GM23338 (cell line): ENCODE measurements around the gene CHSY1. TPM values are rescaled to one million over a fixed set of nuclear protein-coding genes. Genes with fewer than 3 reads are reported as not detected.

Source experiments
- ATAC-seq: fragments of 200-7000 bp; cut with Tn5 transposase; 3 replicates; pipeline ENCODE4 v1.9.1; 2020
- DNase-seq: peaks from one replicate; pipeline ENCODE4 v3.0.0-alpha.2; 2015; ENCODE audit warnings: low spot score
- H2AFZ ChIP-seq: fragments of 200-600 bp; sonication (generic); 2 replicates; pipeline ENCODE4 v1.8.0; 2016; ENCODE audit warnings: antibody characterized with exemption, mild to moderate bottlenecking, moderate library complexity
- H3F3A ChIP-seq: fragments of 200-600 bp; sonication (generic); replicated peaks from 2 replicates; pipeline ENCODE4 v1.8.0; 2017; ENCODE audit warnings: antibody characterized with exemption, mixed run types, low read depth
- H3K27ac ChIP-seq: fragments of 200-600 bp; sonication (generic); 2 replicates; pipeline ENCODE4 v1.6.1; 2016; ENCODE audit warnings: low read depth
- H3K27me3 ChIP-seq: fragments of 200-600 bp; sonication (generic); 2 replicates; pipeline ENCODE4 v1.8.0; 2016; ENCODE audit warnings: mild to moderate bottlenecking, mixed run types, moderate library complexity; ENCODE audit not compliant: insufficient read depth
- H3K36me3 ChIP-seq: fragments of 200-600 bp; sonication (generic); 2 replicates; pipeline ENCODE4 v1.8.0; 2016; ENCODE audit warnings: mild to moderate bottlenecking; ENCODE audit not compliant: insufficient read depth
- H3K4me1 ChIP-seq: fragments of 200-600 bp; sonication (generic); 2 replicates; pipeline ENCODE4 v1.8.0; 2016; ENCODE audit warnings: mild to moderate bottlenecking, moderate library complexity; ENCODE audit not compliant: insufficient read depth
- H3K4me2 ChIP-seq: fragments of 200-600 bp; sonication (generic); 2 replicates; pipeline ENCODE4 v1.7.1; 2017; ENCODE audit warnings: mixed run types
- H3K4me3 ChIP-seq: fragments of 200-600 bp; sonication (generic); 2 replicates; pipeline ENCODE4 v1.6.1; 2016; ENCODE audit warnings: mixed run types
- H3K79me2 ChIP-seq: fragments of 200-600 bp; sonication (generic); replicated peaks from 2 replicates; pipeline ENCODE4 v1.8.0; 2017; ENCODE audit warnings: mild to moderate bottlenecking; ENCODE audit not compliant: insufficient read depth
- H3K9me2 ChIP-seq: fragments of 200-600 bp; sonication (generic); 2 replicates; pipeline ENCODE4 v1.8.0; 2017; ENCODE audit not compliant: insufficient read depth
- H4K20me1 ChIP-seq: fragments of 200-600 bp; sonication (generic); replicated peaks from 2 replicates; pipeline ENCODE4 v1.8.0; 2017; ENCODE audit warnings: mild to moderate bottlenecking; ENCODE audit not compliant: insufficient read depth
- H3K27ac Mint-ChIP-seq: 2 replicates; pipeline ENCODE4 v1.8.0; 2020; ENCODE audit warnings: inconsistent platforms, mild to moderate bottlenecking, moderate library complexity, mixed read lengths
- H3K27me3 Mint-ChIP-seq: 3 replicates; pipeline ENCODE4 v1.8.0; 2022; ENCODE audit warnings: low read depth, mild to moderate bottlenecking, moderate library complexity, mixed read lengths, inconsistent platforms; ENCODE audit not compliant: insufficient read depth, poor library complexity
- H3K36me3 Mint-ChIP-seq: 3 replicates; pipeline ENCODE4 v1.8.0; 2021; ENCODE audit warnings: low read depth, mild to moderate bottlenecking, inconsistent platforms, moderate library complexity, mixed read lengths
- H3K4me1 Mint-ChIP-seq: 3 replicates; pipeline ENCODE4 v1.8.0; 2020; ENCODE audit warnings: mild to moderate bottlenecking, inconsistent platforms, mixed read lengths
- H3K4me3 Mint-ChIP-seq: 3 replicates; pipeline ENCODE4 v1.8.0; 2021; ENCODE audit warnings: moderate library complexity, mild to moderate bottlenecking, inconsistent platforms, mixed read lengths
- H3K9me3 Mint-ChIP-seq: 3 replicates; pipeline ENCODE4 v1.8.0; 2020; ENCODE audit warnings: moderate library complexity, mild to moderate bottlenecking, inconsistent platforms, mixed read lengths
- CREB1 ChIP-seq: fragments of 250-450 bp; sonication (Bioruptor Pico); IDR thresholded peaks from 2 replicates; pipeline ENCODE4 v1.5.0; 2020; ENCODE audit warnings: low read depth, mild to moderate bottlenecking, moderate library complexity
- CTCF ChIP-seq, 2 experiments: fragments of 200-600 bp in 1 of 2; sonication (generic) in 1 of 2; conservative IDR thresholded peaks; 2 replicates each; pipeline versions ENCODE4 v1.5.1 to v1.6.1; 2016 to 2017; ENCODE audit warnings: antibody characterized with exemption in 2 of 2, low read depth in 2 of 2, mild to moderate bottlenecking in 2 of 2, moderate library complexity in 1 of 2
- ETS1 ChIP-seq: IDR thresholded peaks from 2 replicates; pipeline ENCODE4 v1.6.1; 2016; ENCODE audit warnings: antibody characterized with exemption
- EZH2 ChIP-seq: fragments of 200-600 bp; sonication (generic); IDR thresholded peaks from one replicate; pipeline ENCODE4 v1.8.0; 2017; ENCODE audit warnings: antibody characterized with exemption, mild to moderate bottlenecking, low read depth; ENCODE audit not compliant: unreplicated experiment
- EZH2phosphoT487 ChIP-seq: fragments of 200-600 bp; sonication (generic); IDR thresholded peaks from one replicate; pipeline ENCODE4 v1.8.1; 2018; ENCODE audit warnings: antibody characterized with exemption; ENCODE audit not compliant: unreplicated experiment
- NANOG ChIP-seq: IDR thresholded peaks from 2 replicates; pipeline ENCODE4 v1.6.1; 2016; ENCODE audit warnings: antibody characterized with exemption, borderline replicate concordance
- POLR2AphosphoS5 ChIP-seq: IDR thresholded peaks from 2 replicates; pipeline ENCODE4 v1.6.1; 2016; ENCODE audit warnings: antibody characterized with exemption, low read depth
- STAT1 ChIP-seq: IDR thresholded peaks from one replicate; pipeline ENCODE4 v1.6.1; 2016; ENCODE audit warnings: antibody characterized with exemption; ENCODE audit not compliant: unreplicated experiment
- ZNF114 ChIP-seq: fragments of 250-450 bp; sonication (Bioruptor Pico); IDR thresholded peaks from 2 replicates; pipeline ENCODE4 v1.5.0; 2020; ENCODE audit warnings: mild to moderate bottlenecking, moderate library complexity
- ZNF331 ChIP-seq: fragments of 250-450 bp; sonication (Bioruptor Pico); IDR thresholded peaks from 2 replicates; pipeline ENCODE4 v1.5.0; 2020; ENCODE audit warnings: low read depth, mild to moderate bottlenecking, moderate library complexity
- ZNF462 ChIP-seq: fragments of 250-450 bp; sonication (Bioruptor Pico); IDR thresholded peaks from 2 replicates; pipeline ENCODE4 v1.5.0; 2020; ENCODE audit warnings: mild to moderate bottlenecking, moderate library complexity
- polyA plus RNA-seq: library from polyadenylated mRNA; unstranded; fragments of >200 nt; fragmentation: Nextera tagmentation; extraction: Ambion mirVana; gene quantifications from 2 replicates; pipeline ENCODE4 v1.2.1, GENCODE V29; 2016
- total RNA-seq: library from RNA; depleted of rRNA; stranded (reverse); fragments of >200 nt; shearing (Covaris generic); gene quantifications from 2 replicates; pipeline ENCODE4 v1.2.3, GENCODE V29; 2014

CHSY1 gene
- total and polyA plus RNA-seq, 2 experiments from 2014 or later, result 9.8 to 47.7 TPM

GRCh38 chr15:101158166-101159095, 93.4 kb downstream of the CHSY1 start (continued):
- TF ChIP-seq ZNF462 (CRISPR knock-in tag), result no peak
- no peak for TF ChIP-seq CREB1 (CRISPR knock-in tag)

- H3K4me2 ChIP-seq, result no peak overlapping the region
- no peak overlapping the region for H3K4me3 ChIP-seq
- DNase-seq (no peak), ATAC-seq (no peak)
- no peak overlapping the region for H2AFZ ChIP-seq
- no peaks in the 10 kb centered on the region for H3K27me3 ChIP-seq
- peaks cover 25% of the 10 kb centered on the region for H3K4me1 Mint-ChIP-seq
- H4K20me1 ChIP-seq, result no peaks in the 10 kb centered on the region
- no peaks in the 10 kb centered on the region for H3K9me2 ChIP-seq
- no peak overlapping the region for H3K4me3 Mint-ChIP-seq
- no peaks in the 10 kb centered on the region; the same call in 2 of the 3 replicates for H3K36me3 Mint-ChIP-seq
- no peaks in the 10 kb centered on the region for H3K36me3 ChIP-seq
- no peak overlapping the region for H3K27ac ChIP-seq
- H3K27ac Mint-ChIP-seq, result no peak overlapping the region
- 0 out of 2 replicates have a peak, but pooled peaks cover under 1% of the 10 kb centered on the region for H3F3A ChIP-seq
- peaks cover 15% of the 10 kb centered on the region; the same call in 1 of the 2 replicates for H3K4me1 ChIP-seq
- H3K79me2 ChIP-seq, result no peaks in the 10 kb centered on the region
- TF ChIP-seq EZH2 (no peak), CTCF (conservative IDR thresholded peaks at IDR 0.05; ENCODE audit: low read depth in 2 of 2) (no peak), NANOG (no peak), EZH2phosphoT487 (no peak), POLR2AphosphoS5 (no peak), ETS1 (no peak), ZNF114 (CRISPR knock-in tag) (no peak), STAT1 (no peak), ZNF331 (CRISPR knock-in tag) (no peak), CREB1 (CRISPR knock-in tag) (no peak)
- no peaks in the 10 kb centered on the region; the same call in 1 of the 3 replicates for H3K9me3 Mint-ChIP-seq
- peaks cover 13% of the 10 kb centered on the region for H3K27me3 Mint-ChIP-seq
These were observed 94.1 kb downstream of the CHSY1 start for GRCh38 chr15:101157721-101158120.
